Mesodermal cell (in vitro differentiated cells): ENCODE results near the gene TREX2.

ENCODE experiments used
- H3K27ac ChIP-seq: 2 replicates; pipeline ENCODE4 v1.7.0; 2013; ENCODE audit warnings: mild to moderate bottlenecking, low read depth, low read length, moderate library complexity; ENCODE audit not compliant: severe bottlenecking
- H3K36me3 ChIP-seq: 2 replicates; pipeline ENCODE4 v1.7.1; 2013; ENCODE audit warnings: mild to moderate bottlenecking, low read length, moderate library complexity; ENCODE audit not compliant: control insufficient read depth, insufficient read depth
- H3K4me1 ChIP-seq: one replicate; pipeline ENCODE4 v1.7.1; 2013; ENCODE audit warnings: mild to moderate bottlenecking, low read length; ENCODE audit not compliant: insufficient read depth, control insufficient read depth, poor library complexity, severe bottlenecking
- H3K4me3 ChIP-seq: 2 replicates; pipeline ENCODE4 v1.7.0; 2013; ENCODE audit warnings: low read length, control low read depth, mild to moderate bottlenecking; ENCODE audit not compliant: insufficient read depth, poor library complexity, severe bottlenecking; ENCODE audit errors: extremely low read depth
- H3K9me3 ChIP-seq: 2 replicates; pipeline ENCODE4 v1.7.1; 2013; ENCODE audit warnings: mild to moderate bottlenecking, low read length, moderate library complexity; ENCODE audit not compliant: control insufficient read depth
- WGBS, 2 experiments: methylation state at CpG; one replicate each; pipeline ENCODE4 v1.1.5; 2013; ENCODE audit warnings: missing lambda C conversion rate in 2 of 2; ENCODE audit not compliant: insufficient coverage in 2 of 2; 5-methylcytosine and 5-hydroxymethylcytosine counted together

The TREX2 gene

DNA sequence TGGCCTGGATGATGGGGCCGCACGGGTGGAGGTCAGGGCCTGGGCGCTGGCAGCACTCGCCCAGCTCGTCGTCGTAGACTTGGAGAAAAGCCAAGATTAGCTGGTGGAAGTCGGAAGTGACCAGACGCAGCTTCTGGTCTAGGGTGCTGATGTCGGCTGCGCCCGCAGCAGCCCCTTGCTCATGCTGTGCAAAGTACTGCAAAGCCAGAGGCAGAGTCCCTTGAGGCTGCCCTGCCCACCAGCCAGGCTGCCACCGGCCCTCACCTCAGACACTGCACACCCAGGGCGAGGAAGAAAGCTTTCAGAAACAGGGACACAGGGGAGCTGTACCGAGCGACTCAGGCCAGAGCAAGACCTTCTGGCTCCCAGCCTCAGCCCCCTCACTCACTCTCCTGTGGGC is 9.7 kb upstream of the TREX2 start:
- no peak overlapping the region for H3K4me3 ChIP-seq
- 96% methylated on average over 12 of the region's 16 CpGs; no CpG with 5 or more reads in 1 of the 2 experiments for WGBS, 2 experiments
- no peaks in the 10 kb centered on the region for H3K9me3 ChIP-seq
- H3K27ac ChIP-seq = no peak overlapping the region
- H3K36me3 ChIP-seq = peaks cover 8% of the 10 kb centered on the region
- peaks cover 10% of the 10 kb centered on the region for H3K4me1 ChIP-seq

DNA sequence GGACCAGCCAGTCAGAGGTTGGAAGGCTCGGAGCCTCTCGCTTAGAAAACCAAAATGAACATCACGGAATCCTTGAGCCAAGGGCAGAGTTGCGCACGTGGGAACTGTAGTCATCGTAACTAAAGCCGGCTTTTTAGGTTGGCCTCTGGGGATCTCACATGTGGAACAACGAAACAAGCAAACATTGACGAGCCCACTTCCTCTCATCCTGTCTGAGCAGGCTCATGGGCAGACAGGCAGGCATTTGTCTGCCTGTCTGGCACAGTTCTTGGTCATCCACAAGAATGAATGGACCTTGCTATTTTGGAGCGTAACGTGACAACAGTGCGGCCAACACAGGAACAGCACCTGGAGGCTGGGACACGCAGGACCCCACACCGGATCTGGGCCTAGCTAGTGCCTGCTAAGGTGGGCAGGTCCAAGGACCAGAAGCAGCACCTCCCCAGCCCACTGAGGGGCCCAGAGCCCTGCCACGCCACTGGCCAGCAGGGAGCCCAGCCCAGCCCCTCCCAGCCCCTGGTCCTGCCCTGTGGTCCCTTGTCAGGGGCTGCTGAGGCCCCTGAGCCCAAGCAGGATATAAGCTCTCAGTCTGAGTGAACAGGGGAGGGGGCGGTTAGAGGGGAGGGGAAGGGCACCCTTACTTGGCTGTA is 9.2 kb upstream of the TREX2 start:
- Histone ChIP-seq H3K9me3 (no peaks in the 10 kb centered on the region), H3K4me3 (no peak overlapping the region), H3K36me3 (peaks cover 8% of the 10 kb centered on the region), H3K4me1 (peaks cover 7% of the 10 kb centered on the region), H3K27ac (no peak overlapping the region)
- WGBS, 2 experiments = 83 to 90% methylated on average over 3 to 10 of the region's 16 CpGs

GRCh38 chrX:153450949-153451277 is 5.1 kb upstream of the TREX2 start:
- no peak overlapping the region for H3K4me3 ChIP-seq
- H3K4me1 ChIP-seq = no peaks in the 10 kb centered on the region
- WGBS, 2 experiments = 100% methylated on average over 3 to 7 of the region's 8 CpGs
- H3K36me3 ChIP-seq = no peaks in the 10 kb centered on the region
- H3K9me3 ChIP-seq = no peaks in the 10 kb centered on the region
- H3K27ac ChIP-seq = no peak overlapping the region

- H3K4me3 ChIP-seq = no peak overlapping the region
- WGBS, 2 experiments = 94 to 100% methylated on average over 11 to 12 of the region's 26 CpGs
- H3K27ac ChIP-seq = no peak overlapping the region
- H3K36me3 ChIP-seq = no peaks in the 10 kb centered on the region
- H3K9me3 ChIP-seq = no peaks in the 10 kb centered on the region
- H3K4me1 ChIP-seq = no peaks in the 10 kb centered on the region
These were observed 4.5 kb upstream of the TREX2 start for GRCh38 chrX:153450114-153450948.

GRCh38 chrX:153449368-153450113 is 3.7 kb upstream of the TREX2 start:
- Histone ChIP-seq H3K4me1 (no peaks in the 10 kb centered on the region), H3K36me3 (no peaks in the 10 kb centered on the region), H3K4me3 (no peak overlapping the region), H3K27ac (no peak overlapping the region), H3K9me3 (no peaks in the 10 kb centered on the region)
- WGBS, 2 experiments = 84 to 100% methylated on average over 5 to 9 of the region's 15 CpGs

- Histone ChIP-seq H3K27ac (no peak overlapping the region), H3K36me3 (no peaks in the 10 kb centered on the region), H3K4me3 (no peak overlapping the region), H3K4me1 (no peaks in the 10 kb centered on the region), H3K9me3 (no peaks in the 10 kb centered on the region)
- WGBS, 2 experiments = 95% methylated on average over 9 of the region's 21 CpGs; no CpG with 5 or more reads in 1 of the 2 experiments
These were observed 2.9 kb upstream of the TREX2 start for GRCh38 chrX:153448556-153449367.

DNA sequence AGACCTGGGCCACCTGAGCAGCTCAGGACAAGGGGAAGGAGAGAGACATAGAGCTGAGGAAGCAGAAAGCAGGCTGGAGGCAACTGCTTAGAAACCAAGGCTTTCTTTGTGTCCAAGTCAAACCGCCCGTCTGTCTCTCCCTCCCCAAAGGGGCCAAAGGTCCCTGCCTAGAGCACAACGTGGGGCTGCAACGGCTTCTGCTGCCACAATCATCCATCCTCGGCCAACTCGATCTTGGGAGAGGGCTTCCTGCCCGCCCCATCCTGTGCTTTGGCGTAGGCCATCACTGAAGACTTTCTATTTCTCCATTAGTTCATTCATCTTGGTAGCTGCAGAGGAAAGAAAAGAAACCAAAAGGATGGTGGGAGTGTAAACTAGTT is 1.7 kb upstream of the TREX2 start:
- H3K27ac ChIP-seq = no peak overlapping the region
- no peaks in the 10 kb centered on the region for H3K9me3 ChIP-seq
- 80 to 100% methylated on average over 2 of the region's 8 CpGs for WGBS, 2 experiments
- no peaks in the 10 kb centered on the region for H3K36me3 ChIP-seq
- H3K4me1 ChIP-seq = no peaks in the 10 kb centered on the region
- H3K4me3 ChIP-seq = no peak overlapping the region

GRCh38 chrX:153446950-153447580 is 1.2 kb upstream of the TREX2 start:
- WGBS, 2 experiments = 94 to 95% methylated on average over 4 to 10 of the region's 17 CpGs
- no peaks in the 10 kb centered on the region for H3K4me1 ChIP-seq
- no peaks in the 10 kb centered on the region for H3K9me3 ChIP-seq

GRCh38 chrX:153446636-153446936 is 730 bp upstream of the TREX2 start:
- no peak overlapping the region for H3K4me3 ChIP-seq
- 96 to 97% methylated on average over 6 to 8 of the region's 10 CpGs for WGBS, 2 experiments

More at GRCh38 chrX:153446950-153447580, 1.2 kb upstream of the TREX2 start:
- H3K36me3 ChIP-seq = no peaks in the 10 kb centered on the region
- H3K27ac ChIP-seq = no peak overlapping the region
- H3K4me3 ChIP-seq = no peak overlapping the region

More at GRCh38 chrX:153446636-153446936, 730 bp upstream of the TREX2 start:
- no peaks in the 10 kb centered on the region for H3K9me3 ChIP-seq
- no peaks in the 10 kb centered on the region for H3K36me3 ChIP-seq
- no peak overlapping the region for H3K27ac ChIP-seq
- H3K4me1 ChIP-seq = no peaks in the 10 kb centered on the region
